ENCODE measurements around the gene DNAJC5. TPM values are rescaled to one million over a fixed set of nuclear protein-coding genes. Genes with fewer than 3 reads are reported as not detected.

Gene DNAJC5
- total and polyA plus RNA-seq, 2 of the 8 experiments (the other 6 are each of a cell fraction or from before 2014, with no cell fraction given), result 19.2 to 31.2 TPM

DNA sequence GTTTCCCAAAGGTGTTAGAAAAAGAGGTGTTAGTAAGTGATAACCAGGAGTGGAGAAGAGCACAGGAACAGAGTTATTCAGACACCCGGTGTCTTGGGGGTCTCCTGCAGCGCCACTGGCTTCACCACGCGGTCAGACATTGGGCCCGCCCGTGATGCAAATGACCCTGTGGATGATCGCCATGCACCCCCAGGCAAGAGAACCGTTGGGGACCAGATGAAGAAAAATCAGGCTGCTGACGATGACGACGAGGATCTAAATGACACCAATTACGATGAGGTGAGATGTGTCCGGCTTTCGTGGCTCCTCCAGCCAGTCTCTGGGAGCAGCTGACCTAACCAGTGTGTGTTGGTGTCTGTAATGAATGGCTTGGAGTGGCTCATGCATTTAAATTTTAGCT is 88.0 kb downstream of the DNAJC5 start (continued):
- TF ChIP-seq, protein P1, sequence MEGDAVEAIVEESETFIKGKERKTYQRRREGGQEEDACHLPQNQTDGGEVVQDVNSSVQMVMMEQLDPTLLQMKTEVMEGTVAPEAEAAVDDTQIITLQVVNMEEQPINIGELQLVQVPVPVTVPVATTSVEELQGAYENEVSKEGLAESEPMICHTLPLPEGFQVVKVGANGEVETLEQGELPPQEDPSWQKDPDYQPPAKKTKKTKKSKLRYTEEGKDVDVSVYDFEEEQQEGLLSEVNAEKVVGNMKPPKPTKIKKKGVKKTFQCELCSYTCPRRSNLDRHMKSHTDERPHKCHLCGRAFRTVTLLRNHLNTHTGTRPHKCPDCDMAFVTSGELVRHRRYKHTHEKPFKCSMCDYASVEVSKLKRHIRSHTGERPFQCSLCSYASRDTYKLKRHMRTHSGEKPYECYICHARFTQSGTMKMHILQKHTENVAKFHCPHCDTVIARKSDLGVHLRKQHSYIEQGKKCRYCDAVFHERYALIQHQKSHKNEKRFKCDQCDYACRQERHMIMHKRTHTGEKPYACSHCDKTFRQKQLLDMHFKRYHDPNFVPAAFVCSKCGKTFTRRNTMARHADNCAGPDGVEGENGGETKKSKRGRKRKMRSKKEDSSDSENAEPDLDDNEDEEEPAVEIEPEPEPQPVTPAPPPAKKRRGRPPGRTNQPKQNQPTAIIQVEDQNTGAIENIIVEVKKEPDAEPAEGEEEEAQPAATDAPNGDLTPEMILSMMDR (IDR thresholded peaks at IDR 0.05; ENCODE audit: control extremely low read depth in 1 of 3, insufficient read depth in 1 of 3, low read depth in 1 of 3, low read length in 3 of 3), result no peak
- no peak for TF ChIP-seq SRF (IDR thresholded peaks at IDR 0.05; ENCODE audit: low read depth, low read length)
- TF ChIP-seq KDM1A (IDR thresholded peaks at IDR 0.05; ENCODE audit: borderline replicate concordance, low read length), result no peak
- TF ChIP-seq KDM5A (IDR thresholded peaks at IDR 0.05; ENCODE audit: low read length), result no peak
- TF ChIP-seq, protein P2, sequence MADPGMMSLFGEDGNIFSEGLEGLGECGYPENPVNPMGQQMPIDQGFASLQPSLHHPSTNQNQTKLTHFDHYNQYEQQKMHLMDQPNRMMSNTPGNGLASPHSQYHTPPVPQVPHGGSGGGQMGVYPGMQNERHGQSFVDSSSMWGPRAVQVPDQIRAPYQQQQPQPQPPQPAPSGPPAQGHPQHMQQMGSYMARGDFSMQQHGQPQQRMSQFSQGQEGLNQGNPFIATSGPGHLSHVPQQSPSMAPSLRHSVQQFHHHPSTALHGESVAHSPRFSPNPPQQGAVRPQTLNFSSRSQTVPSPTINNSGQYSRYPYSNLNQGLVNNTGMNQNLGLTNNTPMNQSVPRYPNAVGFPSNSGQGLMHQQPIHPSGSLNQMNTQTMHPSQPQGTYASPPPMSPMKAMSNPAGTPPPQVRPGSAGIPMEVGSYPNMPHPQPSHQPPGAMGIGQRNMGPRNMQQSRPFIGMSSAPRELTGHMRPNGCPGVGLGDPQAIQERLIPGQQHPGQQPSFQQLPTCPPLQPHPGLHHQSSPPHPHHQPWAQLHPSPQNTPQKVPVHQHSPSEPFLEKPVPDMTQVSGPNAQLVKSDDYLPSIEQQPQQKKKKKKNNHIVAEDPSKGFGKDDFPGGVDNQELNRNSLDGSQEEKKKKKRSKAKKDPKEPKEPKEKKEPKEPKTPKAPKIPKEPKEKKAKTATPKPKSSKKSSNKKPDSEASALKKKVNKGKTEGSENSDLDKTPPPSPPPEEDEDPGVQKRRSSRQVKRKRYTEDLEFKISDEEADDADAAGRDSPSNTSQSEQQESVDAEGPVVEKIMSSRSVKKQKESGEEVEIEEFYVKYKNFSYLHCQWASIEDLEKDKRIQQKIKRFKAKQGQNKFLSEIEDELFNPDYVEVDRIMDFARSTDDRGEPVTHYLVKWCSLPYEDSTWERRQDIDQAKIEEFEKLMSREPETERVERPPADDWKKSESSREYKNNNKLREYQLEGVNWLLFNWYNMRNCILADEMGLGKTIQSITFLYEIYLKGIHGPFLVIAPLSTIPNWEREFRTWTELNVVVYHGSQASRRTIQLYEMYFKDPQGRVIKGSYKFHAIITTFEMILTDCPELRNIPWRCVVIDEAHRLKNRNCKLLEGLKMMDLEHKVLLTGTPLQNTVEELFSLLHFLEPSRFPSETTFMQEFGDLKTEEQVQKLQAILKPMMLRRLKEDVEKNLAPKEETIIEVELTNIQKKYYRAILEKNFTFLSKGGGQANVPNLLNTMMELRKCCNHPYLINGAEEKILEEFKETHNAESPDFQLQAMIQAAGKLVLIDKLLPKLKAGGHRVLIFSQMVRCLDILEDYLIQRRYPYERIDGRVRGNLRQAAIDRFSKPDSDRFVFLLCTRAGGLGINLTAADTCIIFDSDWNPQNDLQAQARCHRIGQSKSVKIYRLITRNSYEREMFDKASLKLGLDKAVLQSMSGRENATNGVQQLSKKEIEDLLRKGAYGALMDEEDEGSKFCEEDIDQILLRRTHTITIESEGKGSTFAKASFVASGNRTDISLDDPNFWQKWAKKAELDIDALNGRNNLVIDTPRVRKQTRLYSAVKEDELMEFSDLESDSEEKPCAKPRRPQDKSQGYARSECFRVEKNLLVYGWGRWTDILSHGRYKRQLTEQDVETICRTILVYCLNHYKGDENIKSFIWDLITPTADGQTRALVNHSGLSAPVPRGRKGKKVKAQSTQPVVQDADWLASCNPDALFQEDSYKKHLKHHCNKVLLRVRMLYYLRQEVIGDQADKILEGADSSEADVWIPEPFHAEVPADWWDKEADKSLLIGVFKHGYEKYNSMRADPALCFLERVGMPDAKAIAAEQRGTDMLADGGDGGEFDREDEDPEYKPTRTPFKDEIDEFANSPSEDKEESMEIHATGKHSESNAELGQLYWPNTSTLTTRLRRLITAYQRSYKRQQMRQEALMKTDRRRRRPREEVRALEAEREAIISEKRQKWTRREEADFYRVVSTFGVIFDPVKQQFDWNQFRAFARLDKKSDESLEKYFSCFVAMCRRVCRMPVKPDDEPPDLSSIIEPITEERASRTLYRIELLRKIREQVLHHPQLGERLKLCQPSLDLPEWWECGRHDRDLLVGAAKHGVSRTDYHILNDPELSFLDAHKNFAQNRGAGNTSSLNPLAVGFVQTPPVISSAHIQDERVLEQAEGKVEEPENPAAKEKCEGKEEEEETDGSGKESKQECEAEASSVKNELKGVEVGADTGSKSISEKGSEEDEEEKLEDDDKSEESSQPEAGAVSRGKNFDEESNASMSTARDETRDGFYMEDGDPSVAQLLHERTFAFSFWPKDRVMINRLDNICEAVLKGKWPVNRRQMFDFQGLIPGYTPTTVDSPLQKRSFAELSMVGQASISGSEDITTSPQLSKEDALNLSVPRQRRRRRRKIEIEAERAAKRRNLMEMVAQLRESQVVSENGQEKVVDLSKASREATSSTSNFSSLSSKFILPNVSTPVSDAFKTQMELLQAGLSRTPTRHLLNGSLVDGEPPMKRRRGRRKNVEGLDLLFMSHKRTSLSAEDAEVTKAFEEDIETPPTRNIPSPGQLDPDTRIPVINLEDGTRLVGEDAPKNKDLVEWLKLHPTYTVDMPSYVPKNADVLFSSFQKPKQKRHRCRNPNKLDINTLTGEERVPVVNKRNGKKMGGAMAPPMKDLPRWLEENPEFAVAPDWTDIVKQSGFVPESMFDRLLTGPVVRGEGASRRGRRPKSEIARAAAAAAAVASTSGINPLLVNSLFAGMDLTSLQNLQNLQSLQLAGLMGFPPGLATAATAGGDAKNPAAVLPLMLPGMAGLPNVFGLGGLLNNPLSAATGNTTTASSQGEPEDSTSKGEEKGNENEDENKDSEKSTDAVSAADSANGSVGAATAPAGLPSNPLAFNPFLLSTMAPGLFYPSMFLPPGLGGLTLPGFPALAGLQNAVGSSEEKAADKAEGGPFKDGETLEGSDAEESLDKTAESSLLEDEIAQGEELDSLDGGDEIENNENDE (IDR thresholded peaks at IDR 0.05; ENCODE audit: insufficient replicate concordance, low read length), result no peak

All from H1 (cell line).